Vagina (tissue), 2 donors: Measurements from ENCODE around the gene ELAVL4. TPM values are rescaled to one million over a fixed set of nuclear protein-coding genes. Genes with fewer than 3 reads are reported as not detected.

Source experiments
- DNase-seq, 2 donors: peaks; one replicate each; pipeline ENCODE4 v3.0.0-alpha.2; 2017; ENCODE audit errors: extremely low spot score in 2 of 2
- H3K27ac ChIP-seq: fragments of 200-600 bp; sonication (generic); one replicate; pipeline ENCODE4 v1.5.1; 2019
- H3K27me3 ChIP-seq: fragments of 200-600 bp; sonication (generic); one replicate; pipeline ENCODE4 v1.5.1; 2019
- H3K36me3 ChIP-seq, 2 donors: fragments of 200-600 bp; sonication (generic); one replicate each; pipeline ENCODE4 v1.5.1; 2017 to 2019
- H3K4me1 ChIP-seq: fragments of 200-600 bp; sonication (generic); one replicate; pipeline ENCODE4 v1.5.1; 2019
- H3K4me3 ChIP-seq, 2 donors: fragments of 200-600 bp; sonication (generic); 1 replicate in 1 of 2; 2 replicates in 1 of 2; pipeline ENCODE4 v1.5.1; 2016 to 2019
- H3K9me3 ChIP-seq: fragments of 200-600 bp; sonication (generic); one replicate; pipeline ENCODE4 v1.5.1; 2019
- POLR2A ChIP-seq, 2 donors: fragments of 450-650 bp; IDR thresholded peaks; one replicate each; pipeline ENCODE4 v1.6.1; 2017; ENCODE audit warnings: antibody characterized with exemption in 2 of 2, mild to moderate bottlenecking in 2 of 2, moderate library complexity in 2 of 2
- POLR2AphosphoS5 ChIP-seq, 2 donors: sonication (generic); formaldehyde crosslinking; IDR thresholded peaks; one replicate each; pipeline ENCODE4 v1.9.0; 2017; ENCODE audit warnings: antibody characterized with exemption in 2 of 2, mild to moderate bottlenecking in 2 of 2, low read depth in 1 of 2; ENCODE audit not compliant: insufficient read depth in 1 of 2
- intact Hi-C: fragments of 100-400 bp; cut with DNase I; formaldehyde crosslinking; loops from one replicate; pipeline ENCODE4 v1.15.1; 2023
- total RNA-seq: library from RNA; depleted of rRNA; stranded (reverse); fragments of >200 nt; gene quantifications from one replicate; pipeline ENCODE4 v1.2.3, GENCODE V29; 2016
- TF ChIP-seq, protein P1 (sequence below), 3 experiments: fragments of 450-650 bp in 2 of 3; fragments of 200-600 bp in 1 of 3; sonication (generic) in 1 of 3; IDR thresholded peaks; one replicate each; pipeline ENCODE4 v1.5.1; 2017 to 2019; ENCODE audit warnings: antibody characterized with exemption in 3 of 3, mild to moderate bottlenecking in 2 of 3, moderate library complexity in 2 of 3

ELAVL4 gene
- 2.2 TPM for total RNA-seq

DNA sequence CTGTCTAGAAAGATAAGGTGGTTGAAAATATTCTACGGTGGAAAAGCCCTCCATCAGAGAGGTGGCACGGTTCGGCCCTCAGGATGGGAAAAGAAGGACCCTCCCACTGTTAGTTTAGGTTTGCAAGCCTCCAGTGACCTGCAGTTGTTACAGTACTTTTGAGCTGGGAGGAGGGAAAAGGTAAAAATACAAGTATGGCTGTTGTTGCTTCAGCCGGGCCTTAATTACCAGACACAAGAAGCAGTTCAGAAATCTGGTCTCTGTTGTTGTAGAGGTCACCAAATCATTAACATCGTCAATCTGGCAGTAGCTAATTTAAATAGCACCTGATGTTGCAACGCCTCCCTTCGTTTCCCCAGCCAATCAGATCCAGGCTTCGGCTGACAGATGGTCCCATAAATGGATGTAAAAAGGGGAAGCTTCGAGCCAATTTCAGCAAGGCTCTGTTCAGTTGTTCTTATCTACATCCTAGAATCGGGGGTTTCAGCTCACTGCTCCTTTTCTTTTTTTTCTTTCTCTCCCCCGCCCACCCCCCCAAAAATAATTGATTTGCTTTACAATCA, at the start of gene ELAVL4:
Gene ELAVL4, plus strand, starts transcription at position 424 of the 563 bp plus-strand sequence. CDS start 270 bp downstream, outside the sequence.
- Histone ChIP-seq H3K4me3 (no peak within 1 kb of the TSS), H3K36me3 (no peaks in the 10 kb centered on the region), H3K27me3 (no peaks in the 10 kb centered on the region), H3K9me3 (no peaks in the 10 kb centered on the region), H3K27ac (no peak within 1 kb of the TSS), H3K4me1 (peaks cover 8% of the 10 kb centered on the region)
- DNase-seq: no peak
- intact Hi-C loops: no loop called here
- TF ChIP-seq POLR2AphosphoS5 (IDR thresholded peaks at IDR 0.05; ENCODE audit: insufficient read depth in 1 of 2, low read depth in 1 of 2) (no peak), POLR2A (IDR thresholded peaks at IDR 0.05) (no peak)
- TF ChIP-seq, protein P1, sequence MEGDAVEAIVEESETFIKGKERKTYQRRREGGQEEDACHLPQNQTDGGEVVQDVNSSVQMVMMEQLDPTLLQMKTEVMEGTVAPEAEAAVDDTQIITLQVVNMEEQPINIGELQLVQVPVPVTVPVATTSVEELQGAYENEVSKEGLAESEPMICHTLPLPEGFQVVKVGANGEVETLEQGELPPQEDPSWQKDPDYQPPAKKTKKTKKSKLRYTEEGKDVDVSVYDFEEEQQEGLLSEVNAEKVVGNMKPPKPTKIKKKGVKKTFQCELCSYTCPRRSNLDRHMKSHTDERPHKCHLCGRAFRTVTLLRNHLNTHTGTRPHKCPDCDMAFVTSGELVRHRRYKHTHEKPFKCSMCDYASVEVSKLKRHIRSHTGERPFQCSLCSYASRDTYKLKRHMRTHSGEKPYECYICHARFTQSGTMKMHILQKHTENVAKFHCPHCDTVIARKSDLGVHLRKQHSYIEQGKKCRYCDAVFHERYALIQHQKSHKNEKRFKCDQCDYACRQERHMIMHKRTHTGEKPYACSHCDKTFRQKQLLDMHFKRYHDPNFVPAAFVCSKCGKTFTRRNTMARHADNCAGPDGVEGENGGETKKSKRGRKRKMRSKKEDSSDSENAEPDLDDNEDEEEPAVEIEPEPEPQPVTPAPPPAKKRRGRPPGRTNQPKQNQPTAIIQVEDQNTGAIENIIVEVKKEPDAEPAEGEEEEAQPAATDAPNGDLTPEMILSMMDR (IDR thresholded peaks at IDR 0.05): no peak

DNA sequence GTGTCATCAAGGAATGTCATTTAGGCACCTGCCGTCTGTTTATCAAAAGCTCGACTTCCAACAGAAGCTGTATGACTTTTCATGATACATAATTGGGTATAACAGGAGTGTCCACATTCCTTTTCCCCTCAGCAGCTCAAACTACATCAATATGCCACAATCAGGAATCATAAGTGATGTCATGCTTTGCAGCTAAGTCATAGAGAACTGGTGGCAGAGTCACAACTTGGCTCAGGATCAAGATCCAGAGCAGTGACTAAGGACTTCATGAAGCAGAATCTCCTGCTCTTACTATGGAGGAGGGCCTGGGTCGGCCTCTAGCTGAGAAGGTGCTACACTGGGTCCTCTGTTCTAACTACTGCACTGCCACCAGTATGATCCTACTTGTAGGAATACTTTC, 48.4 kb upstream of the ELAVL4 start:
- no peak overlapping the region for H3K27ac ChIP-seq
- no peak for DNase-seq
- no peaks in the 10 kb centered on the region for H3K4me1 ChIP-seq
- H3K9me3 ChIP-seq: no peaks in the 10 kb centered on the region
- TF ChIP-seq POLR2A (IDR thresholded peaks at IDR 0.05) (no peak), POLR2AphosphoS5 (IDR thresholded peaks at IDR 0.05; ENCODE audit: insufficient read depth in 1 of 2, low read depth in 1 of 2) (no peak)
- TF ChIP-seq, protein P1 (IDR thresholded peaks at IDR 0.05): no peak
- H3K4me3 ChIP-seq: no peak overlapping the region
- H3K36me3 ChIP-seq: no peaks in the 10 kb centered on the region
- H3K27me3 ChIP-seq: no peaks in the 10 kb centered on the region
- intact Hi-C loops: no loop called here

DNA sequence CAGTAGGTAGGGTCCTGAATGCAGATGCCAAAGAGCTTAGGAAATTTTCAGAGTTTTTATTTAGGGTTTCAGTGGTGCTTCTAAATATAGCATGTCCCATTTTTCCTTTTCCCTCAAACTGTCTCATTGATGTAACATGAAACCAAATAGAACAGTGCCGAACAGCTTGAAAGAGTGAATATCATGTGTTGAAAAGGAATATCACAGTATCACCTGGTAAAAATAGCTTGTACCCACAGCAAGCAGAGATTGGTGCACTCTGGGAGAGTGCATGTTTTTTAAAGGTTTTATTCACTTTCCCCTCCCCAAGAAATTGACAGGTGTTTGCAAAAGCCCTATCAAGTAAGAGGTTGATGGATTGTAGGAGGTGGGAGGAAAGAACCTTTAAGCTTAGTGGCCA, 41.9 kb upstream of the ELAVL4 start:
- H3K4me3 ChIP-seq: no peak overlapping the region
- DNase-seq: no peak
- H3K27me3 ChIP-seq: no peaks in the 10 kb centered on the region
- TF ChIP-seq POLR2A (IDR thresholded peaks at IDR 0.05) (no peak), POLR2AphosphoS5 (IDR thresholded peaks at IDR 0.05; ENCODE audit: insufficient read depth in 1 of 2, low read depth in 1 of 2) (no peak)
- TF ChIP-seq, protein P1 (IDR thresholded peaks at IDR 0.05): no peak
- no peak overlapping the region for H3K27ac ChIP-seq
- H3K36me3 ChIP-seq: no peaks in the 10 kb centered on the region
- no peaks in the 10 kb centered on the region for H3K4me1 ChIP-seq
- no peaks in the 10 kb centered on the region for H3K9me3 ChIP-seq
- intact Hi-C loops: no loop called here

DNA sequence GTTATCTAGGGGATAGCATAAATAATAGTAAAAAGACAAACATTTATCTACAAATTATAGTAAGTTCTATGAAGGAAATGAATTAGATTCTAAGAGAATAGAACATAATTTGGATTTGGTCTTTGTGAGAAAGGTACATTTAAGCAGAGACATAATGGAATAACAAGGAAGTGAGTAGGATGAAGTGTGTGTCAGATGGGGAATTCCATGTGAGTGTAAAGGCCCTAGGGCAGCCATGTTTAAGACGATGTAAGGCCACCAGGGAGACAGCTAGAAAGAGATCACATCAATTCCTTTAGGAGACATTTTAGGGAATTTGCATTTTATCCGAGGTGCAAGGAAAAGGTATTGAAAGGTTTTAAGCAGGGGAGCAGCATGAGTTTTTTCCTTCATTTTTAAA, 33.8 kb upstream of the ELAVL4 start:
- no peak for TF ChIP-seq POLR2AphosphoS5 (IDR thresholded peaks at IDR 0.05; ENCODE audit: insufficient read depth in 1 of 2, low read depth in 1 of 2)
- TF ChIP-seq, protein P1 (IDR thresholded peaks at IDR 0.05): no peak
- no peak for TF ChIP-seq POLR2A (IDR thresholded peaks at IDR 0.05)
- no peak overlapping the region for H3K4me3 ChIP-seq
- intact Hi-C loops: no loop called here

DNA sequence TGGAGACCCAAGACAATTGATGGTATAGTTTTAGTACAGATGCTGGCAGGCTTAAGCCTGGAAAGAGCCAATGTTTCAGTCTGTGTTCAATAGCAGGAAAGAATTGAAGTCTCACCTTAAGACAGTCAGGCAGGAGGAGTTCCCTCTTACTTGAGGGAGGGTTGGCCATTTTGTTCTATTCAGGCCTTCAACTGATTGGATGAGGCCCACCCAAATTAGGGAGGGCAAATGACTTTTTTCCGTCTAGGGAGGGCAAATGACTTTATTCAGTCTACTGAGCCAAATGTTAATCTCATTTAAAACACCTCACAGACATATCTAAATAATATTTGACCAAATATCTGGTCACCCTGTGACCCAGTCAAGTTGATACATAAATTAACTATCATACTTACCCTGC, 31.4 kb upstream of the ELAVL4 start:
- Histone ChIP-seq H3K36me3 (no peaks in the 10 kb centered on the region), H3K27me3 (no peaks in the 10 kb centered on the region), H3K27ac (no peak overlapping the region), H3K4me1 (no peaks in the 10 kb centered on the region), H3K4me3 (no peak overlapping the region), H3K9me3 (no peaks in the 10 kb centered on the region)
- DNase-seq: no peak
- no peak for TF ChIP-seq POLR2AphosphoS5 (IDR thresholded peaks at IDR 0.05; ENCODE audit: insufficient read depth in 1 of 2, low read depth in 1 of 2)
- TF ChIP-seq, protein P1 (IDR thresholded peaks at IDR 0.05): no peak
- TF ChIP-seq POLR2A (IDR thresholded peaks at IDR 0.05): no peak
- intact Hi-C loops: no loop called here

More for the DNA sequence above, 33.8 kb upstream of the ELAVL4 start:
- no peak overlapping the region for H3K27ac ChIP-seq
- no peaks in the 10 kb centered on the region for H3K36me3 ChIP-seq
- no peaks in the 10 kb centered on the region for H3K9me3 ChIP-seq
- no peak for DNase-seq
- no peaks in the 10 kb centered on the region for H3K27me3 ChIP-seq
- no peaks in the 10 kb centered on the region for H3K4me1 ChIP-seq
